OCI-LY1 (cell line): ENCODE data around the gene KRTAP25-1.

Source experiments
- H2AFZ ChIP-seq: fragments of 200-600 bp; sonication (generic), shearing (Covaris generic); 2 replicates; pipeline ENCODE4 v1.6.0; 2014; ENCODE audit warnings: antibody characterized with exemption, mild to moderate bottlenecking, low read length
- H3F3A ChIP-seq: fragments of 200-600 bp; sonication (generic), shearing (Covaris generic); 2 replicates; pipeline ENCODE4 v1.6.0; 2014; ENCODE audit warnings: mild to moderate bottlenecking, antibody characterized with exemption, low read length, moderate library complexity; ENCODE audit not compliant: insufficient read depth
- H3K27ac ChIP-seq: fragments of 200-600 bp; sonication (generic); 2 replicates; pipeline ENCODE4 v1.5.1; 2014; ENCODE audit warnings: low read length, mixed run types, mild to moderate bottlenecking, low read depth; ENCODE audit not compliant: poor library complexity, severe bottlenecking
- H3K27me3 ChIP-seq: fragments of 200-600 bp; sonication (generic); 2 replicates; pipeline ENCODE4 v1.6.0; 2014; ENCODE audit warnings: antibody characterized with exemption, mild to moderate bottlenecking, low read length, moderate library complexity; ENCODE audit not compliant: insufficient read depth
- H3K36me3 ChIP-seq: fragments of 200-600 bp; sonication (generic); 2 replicates; pipeline ENCODE4 v1.6.1; 2014; ENCODE audit warnings: mild to moderate bottlenecking, antibody characterized with exemption, low read length, moderate library complexity, mixed read lengths; ENCODE audit not compliant: insufficient read depth
- H3K4me1 ChIP-seq: fragments of 200-600 bp; sonication (generic); 2 replicates; pipeline ENCODE4 v1.5.1; 2014; ENCODE audit warnings: mild to moderate bottlenecking, low read length, moderate library complexity; ENCODE audit not compliant: insufficient read depth, severe bottlenecking
- H3K4me2 ChIP-seq: fragments of 200-600 bp; sonication (generic), shearing (Covaris generic); 2 replicates; pipeline ENCODE4 v1.6.1; 2014; ENCODE audit warnings: low read length
- H3K4me3 ChIP-seq: fragments of 200-600 bp; sonication (generic); 2 replicates; pipeline ENCODE4 v1.5.1; 2014; ENCODE audit warnings: low read length, low read depth, mild to moderate bottlenecking, mixed read lengths; ENCODE audit not compliant: poor library complexity, severe bottlenecking
- H3K79me2 ChIP-seq: fragments of 200-600 bp; shearing (Covaris generic); 2 replicates; pipeline ENCODE4 v1.6.1; 2016; ENCODE audit warnings: mixed run types, low read length, mixed read lengths; ENCODE audit not compliant: insufficient read depth
- H3K9ac ChIP-seq: fragments of 200-600 bp; sonication (generic), shearing (Covaris generic); 2 replicates; pipeline ENCODE4 v1.6.1; 2014; ENCODE audit warnings: mild to moderate bottlenecking, low read length, mixed read lengths
- H3K9me2 ChIP-seq: fragments of 200-600 bp; sonication (generic), shearing (Covaris generic); 2 replicates; pipeline ENCODE4 v1.6.1; 2014; ENCODE audit warnings: low read depth, mild to moderate bottlenecking, low read length, mixed read lengths
- H3K9me3 ChIP-seq: fragments of 200-600 bp; shearing (Covaris generic); 2 replicates; pipeline ENCODE4 v1.6.1; 2014; ENCODE audit warnings: low read length, mixed read lengths
- H4K20me1 ChIP-seq: fragments of 200-600 bp; sonication (generic), shearing (Covaris generic); 2 replicates; pipeline ENCODE4 v1.6.0; 2016; ENCODE audit warnings: mild to moderate bottlenecking, low read length; ENCODE audit not compliant: insufficient read depth
- CTCF ChIP-seq: fragments of 200-600 bp; sonication (generic), shearing (Covaris generic); IDR thresholded peaks from 2 replicates; pipeline ENCODE4 v1.5.1; 2017; ENCODE audit warnings: mild to moderate bottlenecking, antibody characterized with exemption, low read length, moderate library complexity, mixed read lengths
- EZH2 ChIP-seq: fragments of 200-600 bp; sonication (generic), shearing (Covaris generic); IDR thresholded peaks from 2 replicates; pipeline ENCODE4 v1.8.0; 2017; ENCODE audit warnings: borderline replicate concordance, mixed run types, mild to moderate bottlenecking, antibody characterized with exemption, low read length, moderate library complexity, mixed read lengths

The KRTAP25-1 gene

GRCh38 chr21:30257773-30258172 lies 31.5 kb downstream of the KRTAP25-1 start:
- no peaks in the 10 kb centered on the region for H3K4me1 ChIP-seq
- peak; percentile 53 for TF ChIP-seq CTCF
- no peak for TF ChIP-seq EZH2
- no peak overlapping the region for H3K9ac ChIP-seq
- no peaks in the 10 kb centered on the region for H3K79me2 ChIP-seq
- no peak overlapping the region for H2AFZ ChIP-seq
- H3K9me3 ChIP-seq, result no peaks in the 10 kb centered on the region
- H3K9me2 ChIP-seq, result no peaks in the 10 kb centered on the region
- no peaks in the 10 kb centered on the region for H3K36me3 ChIP-seq
- H3K4me2 ChIP-seq, result no peak overlapping the region
- no peak overlapping the region for H3K4me3 ChIP-seq
- H3K27me3 ChIP-seq, result no peaks in the 10 kb centered on the region
- H4K20me1 ChIP-seq, result no peaks in the 10 kb centered on the region
- H3F3A ChIP-seq, result no peaks in the 10 kb centered on the region
- no peak overlapping the region for H3K27ac ChIP-seq

GRCh38 chr21:30256100-30256499 lies 33.2 kb downstream of the KRTAP25-1 start:
- TF ChIP-seq EZH2, result no peak
- no peak for TF ChIP-seq CTCF
- Histone ChIP-seq H3K4me3 (no peak overlapping the region), H2AFZ (no peak overlapping the region), H3K36me3 (no peaks in the 10 kb centered on the region), H3K27ac (no peak overlapping the region), H3K27me3 (no peaks in the 10 kb centered on the region), H3K9me2 (no peaks in the 10 kb centered on the region), H3K4me1 (no peaks in the 10 kb centered on the region), H3K79me2 (no peaks in the 10 kb centered on the region), H4K20me1 (no peaks in the 10 kb centered on the region), H3K9me3 (no peaks in the 10 kb centered on the region), H3K4me2 (no peak overlapping the region), H3F3A (no peaks in the 10 kb centered on the region), H3K9ac (no peak overlapping the region)

GRCh38 chr21:30255679-30256078 lies 33.6 kb downstream of the KRTAP25-1 start:
- no peaks in the 10 kb centered on the region for H3K4me1 ChIP-seq
- H2AFZ ChIP-seq, result no peak overlapping the region
- no peaks in the 10 kb centered on the region for H3K79me2 ChIP-seq
- no peaks in the 10 kb centered on the region for H3K27me3 ChIP-seq
- no peaks in the 10 kb centered on the region for H3K36me3 ChIP-seq
- H3K9me3 ChIP-seq, result no peaks in the 10 kb centered on the region
- no peak overlapping the region for H3K4me3 ChIP-seq
- TF ChIP-seq EZH2, result no peak
- TF ChIP-seq CTCF, result no peak
- no peaks in the 10 kb centered on the region for H4K20me1 ChIP-seq
- no peaks in the 10 kb centered on the region for H3K9me2 ChIP-seq
- no peak overlapping the region for H3K9ac ChIP-seq
- H3K4me2 ChIP-seq, result no peak overlapping the region
- H3K27ac ChIP-seq, result no peak overlapping the region
- no peaks in the 10 kb centered on the region for H3F3A ChIP-seq
